Duodenal mucosa (tissue), 2 donors: ENCODE results near the gene CXorf49B.
"Not testable (repeated sequence)": the region's sequence is repeated elsewhere in the genome, so short reads cannot be mapped to it uniquely, and the experiment has no call there.

Experiments
- H3K27ac ChIP-seq: one replicate; pipeline ENCODE4 v1.7.0; 2013; ENCODE audit warnings: low read depth, low read length
- H3K27me3 ChIP-seq, 2 donors: one replicate each; pipeline ENCODE4 v1.7.0; 2013; ENCODE audit warnings: low read length in 2 of 2, control low read depth in 1 of 2; ENCODE audit not compliant: insufficient read depth in 2 of 2, control insufficient read depth in 1 of 2
- H3K36me3 ChIP-seq, 2 donors: one replicate each; pipeline ENCODE4 v1.7.0; 2013; ENCODE audit warnings: low read length in 2 of 2, control low read depth in 1 of 2; ENCODE audit not compliant: insufficient read depth in 2 of 2, control insufficient read depth in 1 of 2
- H3K4me1 ChIP-seq, 2 donors: one replicate each; pipeline ENCODE4 v1.7.0; 2013; ENCODE audit warnings: low read length in 2 of 2, control low read depth in 1 of 2; ENCODE audit not compliant: insufficient read depth in 2 of 2, control insufficient read depth in 1 of 2
- H3K4me3 ChIP-seq, 2 donors: one replicate each; pipeline ENCODE4 v1.7.0; 2013; ENCODE audit warnings: low read length in 2 of 2, low read depth in 1 of 2
- H3K9ac ChIP-seq, 2 donors: one replicate each; pipeline ENCODE4 v1.7.0; 2013; ENCODE audit warnings: low read length in 2 of 2, low read depth in 1 of 2
- H3K9me3 ChIP-seq, 2 donors: one replicate each; pipeline ENCODE4 v1.7.0; 2013; ENCODE audit warnings: low read length in 2 of 2, control low read depth in 1 of 2; ENCODE audit not compliant: control insufficient read depth in 1 of 2

Gene CXorf49B

DNA sequence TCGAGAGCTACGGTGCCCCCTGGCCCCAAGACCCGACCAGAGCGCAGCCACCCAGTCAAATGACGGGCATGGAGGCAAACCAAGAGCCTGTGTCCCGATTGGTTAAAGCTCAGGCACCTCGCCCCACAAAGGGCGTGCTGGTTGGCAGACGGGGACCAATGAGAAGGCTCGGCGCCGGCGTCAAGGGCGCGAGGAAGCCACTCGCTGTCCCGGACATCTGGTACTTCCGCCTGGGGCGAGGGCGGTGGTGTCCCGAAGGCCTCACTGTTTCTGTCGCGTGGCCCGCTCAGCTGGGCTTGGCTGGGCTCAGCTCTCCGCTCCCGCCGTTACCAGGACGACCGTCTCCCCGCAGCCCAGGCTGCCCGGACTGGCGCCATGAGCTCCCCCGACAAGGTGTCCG is at the start of gene CXorf49B:
CXorf49B (plus strand) TSS at position 301 of the 400 bp plus-strand sequence; CDS start at position 376, 75 bp downstream.
- H3K36me3 ChIP-seq, H3K4me3 ChIP-seq, H3K27ac ChIP-seq, H3K9ac ChIP-seq, H3K4me1 ChIP-seq, H3K9me3 ChIP-seq, H3K27me3 ChIP-seq: not testable (repeated sequence)

DNA sequence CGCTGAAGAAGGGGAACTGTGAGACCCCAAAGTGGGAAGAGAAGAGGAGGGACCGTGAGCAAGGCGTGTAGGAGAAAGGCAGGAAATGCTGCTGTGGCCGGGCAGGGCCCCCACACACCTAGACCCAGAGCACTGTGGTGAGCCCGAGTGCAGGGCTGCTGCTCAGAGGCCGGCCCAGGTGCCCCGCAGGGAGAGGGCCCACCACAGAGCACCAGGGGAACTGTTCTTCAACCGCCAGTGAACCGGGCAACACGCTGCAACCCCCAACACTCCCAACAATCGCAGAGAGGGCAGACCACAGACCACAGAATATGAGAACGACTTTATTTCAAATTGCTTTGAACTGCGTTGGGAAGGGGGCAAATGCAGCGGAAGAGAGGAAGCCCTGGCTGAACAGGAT is 49.1 kb upstream of the CXorf49B start:
- not testable (repeated sequence) for H3K9me3 ChIP-seq, H3K36me3 ChIP-seq, H3K4me1 ChIP-seq, H3K27ac ChIP-seq, H3K27me3 ChIP-seq, H3K9ac ChIP-seq, H3K4me3 ChIP-seq

DNA sequence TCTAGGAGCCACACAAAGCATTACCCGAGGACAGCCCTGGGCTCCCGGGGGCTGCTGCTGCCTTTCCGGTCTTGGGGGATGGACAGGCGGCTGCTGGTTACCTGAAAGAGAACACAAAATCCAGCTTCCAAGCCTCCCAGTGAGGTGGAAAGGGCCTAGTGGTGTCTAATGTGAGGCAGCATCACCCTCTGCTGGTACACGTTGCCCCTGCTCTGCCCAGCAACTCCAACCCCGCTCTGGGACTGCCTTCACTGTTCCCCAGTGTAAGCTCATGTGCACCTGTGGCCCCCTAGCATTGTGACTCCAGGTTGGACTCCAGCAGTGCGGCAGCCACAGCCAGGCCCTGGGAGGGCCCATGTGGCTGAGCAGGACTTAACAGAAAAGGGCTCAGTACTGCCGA is 47.6 kb upstream of the CXorf49B start:
- not testable (repeated sequence) for H3K27me3 ChIP-seq, H3K27ac ChIP-seq, H3K9me3 ChIP-seq, H3K4me3 ChIP-seq, H3K36me3 ChIP-seq, H3K9ac ChIP-seq, H3K4me1 ChIP-seq

DNA sequence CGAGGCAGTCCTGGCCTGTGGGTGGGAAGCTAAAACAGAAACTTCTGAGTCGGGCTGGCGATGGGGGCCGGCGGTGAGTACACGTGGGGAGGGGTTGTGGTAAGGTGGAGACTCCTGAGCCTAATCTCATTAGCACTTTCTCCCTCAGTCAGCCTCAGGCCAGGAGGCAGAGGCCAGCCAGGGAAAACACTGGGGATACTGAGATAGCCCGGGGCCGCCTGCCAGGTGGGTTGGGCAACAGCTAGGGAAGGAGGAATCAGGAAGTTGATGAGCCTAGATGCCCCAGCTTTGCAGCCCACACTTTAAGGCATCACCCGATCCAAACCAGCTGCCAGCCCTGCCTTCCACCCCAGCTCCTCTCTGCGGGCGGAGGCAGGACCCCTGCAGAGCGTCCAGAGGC is 46.8 kb upstream of the CXorf49B start:
- not testable (repeated sequence) for H3K4me1 ChIP-seq, H3K9ac ChIP-seq, H3K36me3 ChIP-seq, H3K27ac ChIP-seq, H3K27me3 ChIP-seq, H3K9me3 ChIP-seq, H3K4me3 ChIP-seq

DNA sequence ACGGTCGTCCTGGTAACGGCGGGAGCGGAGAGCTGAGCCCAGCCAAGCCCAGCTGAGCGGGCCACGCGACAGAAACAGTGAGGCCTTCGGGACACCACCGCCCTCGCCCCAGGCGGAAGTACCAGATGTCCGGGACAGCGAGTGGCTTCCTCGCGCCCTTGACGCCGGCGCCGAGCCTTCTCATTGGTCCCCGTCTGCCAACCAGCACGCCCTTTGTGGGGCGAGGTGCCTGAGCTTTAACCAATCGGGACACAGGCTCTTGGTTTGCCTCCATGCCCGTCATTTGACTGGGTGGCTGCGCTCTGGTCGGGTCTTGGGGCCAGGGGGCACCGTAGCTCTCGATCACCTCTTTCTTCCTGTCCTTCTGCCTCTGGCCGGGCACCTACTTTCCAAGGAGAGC is 45.0 kb upstream of the CXorf49B start, which contains the start of gene CXorf49:
CXorf49 (minus strand) TSS at position 101 of the 400 bp plus-strand sequence. CDS start 134 bp downstream, outside the sequence.
- not testable (repeated sequence) for H3K9me3 ChIP-seq, H3K4me1 ChIP-seq, H3K27ac ChIP-seq, H3K36me3 ChIP-seq, H3K9ac ChIP-seq, H3K4me3 ChIP-seq, H3K27me3 ChIP-seq

DNA sequence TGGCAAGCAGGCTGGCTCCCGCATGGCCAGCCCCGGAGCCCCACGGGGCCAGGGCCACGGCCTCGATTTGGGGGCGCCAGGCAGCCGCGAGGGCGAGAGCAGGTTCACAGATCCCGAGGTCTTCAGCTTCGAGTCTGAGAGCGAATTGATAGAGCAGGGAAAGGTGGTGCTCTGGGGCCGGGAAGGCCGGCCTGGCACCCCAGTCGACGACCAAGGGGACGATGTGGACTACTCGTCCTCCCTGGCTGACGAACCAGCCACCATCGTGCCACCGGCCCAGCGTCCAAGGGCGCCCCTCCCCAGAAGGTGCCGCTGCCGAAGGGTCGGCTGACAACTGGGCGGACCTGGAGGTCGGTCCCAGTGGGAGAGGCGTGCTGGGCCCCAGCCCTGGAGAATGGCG is 44.0 kb upstream of the CXorf49B start:
- not testable (repeated sequence) for H3K9ac ChIP-seq, H3K9me3 ChIP-seq, H3K27ac ChIP-seq, H3K27me3 ChIP-seq, H3K4me3 ChIP-seq, H3K36me3 ChIP-seq, H3K4me1 ChIP-seq

DNA sequence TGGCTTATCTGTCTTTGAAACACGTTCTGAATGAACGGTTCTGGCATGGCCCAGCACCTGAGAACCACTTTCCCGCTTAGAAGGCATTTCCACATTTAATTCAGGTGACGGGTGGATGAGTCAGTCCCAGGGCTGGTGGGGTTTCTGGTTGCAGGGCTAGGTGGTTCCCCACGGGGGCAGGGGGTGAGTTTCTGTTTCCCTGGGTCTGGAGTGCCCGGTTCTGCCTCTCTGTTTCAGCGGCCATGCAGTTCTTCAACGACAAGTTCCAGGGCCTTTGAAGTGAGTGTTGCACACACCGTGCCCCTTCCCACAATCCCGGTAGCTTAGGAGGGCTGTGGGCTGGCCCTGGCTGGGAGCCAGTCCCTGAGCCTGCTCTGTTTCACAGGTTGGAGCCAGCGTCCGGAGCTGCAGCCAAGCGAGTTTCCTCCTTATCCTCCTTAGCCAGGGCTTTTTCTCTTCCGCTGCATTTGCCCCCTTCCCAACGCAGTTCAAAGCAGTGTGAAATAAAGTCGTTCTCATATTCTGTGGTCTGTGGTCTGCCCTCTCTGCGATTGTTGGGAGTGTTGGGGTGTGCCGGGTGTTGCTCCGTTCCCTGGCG is 42.8 kb upstream of the CXorf49B start:
- not testable (repeated sequence) for H3K36me3 ChIP-seq, H3K9me3 ChIP-seq, H3K9ac ChIP-seq, H3K4me1 ChIP-seq, H3K27me3 ChIP-seq, H3K4me3 ChIP-seq, H3K27ac ChIP-seq

DNA sequence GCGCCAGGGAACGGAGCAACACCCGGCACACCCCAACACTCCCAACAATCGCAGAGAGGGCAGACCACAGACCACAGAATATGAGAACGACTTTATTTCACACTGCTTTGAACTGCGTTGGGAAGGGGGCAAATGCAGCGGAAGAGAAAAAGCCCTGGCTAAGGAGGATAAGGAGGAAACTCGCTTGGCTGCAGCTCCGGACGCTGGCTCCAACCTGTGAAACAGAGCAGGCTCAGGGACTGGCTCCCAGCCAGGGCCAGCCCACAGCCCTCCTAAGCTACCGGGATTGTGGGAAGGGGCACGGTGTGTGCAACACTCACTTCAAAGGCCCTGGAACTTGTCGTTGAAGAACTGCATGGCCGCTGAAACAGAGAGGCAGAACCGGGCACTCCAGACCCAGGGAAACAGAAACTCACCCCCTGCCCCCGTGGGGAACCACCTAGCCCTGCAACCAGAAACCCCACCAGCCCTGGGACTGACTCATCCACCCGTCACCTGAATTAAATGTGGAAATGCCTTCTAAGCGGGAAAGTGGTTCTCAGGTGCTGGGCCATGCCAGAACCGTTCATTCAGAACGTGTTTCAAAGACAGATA is 2.4 kb upstream of the CXorf49B start:
- H3K9me3 ChIP-seq, H3K27ac ChIP-seq, H3K36me3 ChIP-seq, H3K9ac ChIP-seq, H3K4me3 ChIP-seq, H3K4me1 ChIP-seq, H3K27me3 ChIP-seq: not testable (repeated sequence)

DNA sequence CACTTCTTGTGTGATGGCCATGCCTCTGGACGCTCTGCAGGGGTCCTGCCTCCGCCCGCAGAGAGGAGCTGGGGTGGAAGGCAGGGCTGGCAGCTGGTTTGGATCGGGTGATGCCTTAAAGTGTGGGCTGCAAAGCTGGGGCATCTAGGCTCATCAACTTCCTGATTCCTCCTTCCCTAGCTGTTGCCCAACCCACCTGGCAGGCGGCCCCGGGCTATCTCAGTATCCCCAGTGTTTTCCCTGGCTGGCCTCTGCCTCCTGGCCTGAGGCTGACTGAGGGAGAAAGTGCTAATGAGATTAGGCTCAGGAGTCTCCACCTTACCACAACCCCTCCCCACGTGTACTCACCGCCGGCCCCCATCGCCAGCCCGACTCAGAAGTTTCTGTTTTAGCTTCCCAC is 1.7 kb downstream of the CXorf49B start:
- H3K36me3 ChIP-seq, H3K9ac ChIP-seq, H3K4me3 ChIP-seq, H3K27ac ChIP-seq, H3K4me1 ChIP-seq, H3K9me3 ChIP-seq, H3K27me3 ChIP-seq: not testable (repeated sequence)

DNA sequence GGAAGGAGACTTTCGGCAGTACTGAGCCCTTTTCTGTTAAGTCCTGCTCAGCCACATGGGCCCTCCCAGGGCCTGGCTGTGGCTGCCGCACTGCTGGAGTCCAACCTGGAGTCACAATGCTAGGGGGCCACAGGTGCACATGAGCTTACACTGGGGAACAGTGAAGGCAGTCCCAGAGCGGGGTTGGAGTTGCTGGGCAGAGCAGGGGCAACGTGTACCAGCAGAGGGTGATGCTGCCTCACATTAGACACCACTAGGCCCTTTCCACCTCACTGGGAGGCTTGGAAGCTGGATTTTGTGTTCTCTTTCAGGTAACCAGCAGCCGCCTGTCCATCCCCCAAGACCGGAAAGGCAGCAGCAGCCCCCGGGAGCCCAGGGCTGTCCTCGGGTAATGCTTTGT is 2.5 kb downstream of the CXorf49B start:
- not testable (repeated sequence) for H3K9ac ChIP-seq, H3K36me3 ChIP-seq, H3K4me3 ChIP-seq

DNA sequence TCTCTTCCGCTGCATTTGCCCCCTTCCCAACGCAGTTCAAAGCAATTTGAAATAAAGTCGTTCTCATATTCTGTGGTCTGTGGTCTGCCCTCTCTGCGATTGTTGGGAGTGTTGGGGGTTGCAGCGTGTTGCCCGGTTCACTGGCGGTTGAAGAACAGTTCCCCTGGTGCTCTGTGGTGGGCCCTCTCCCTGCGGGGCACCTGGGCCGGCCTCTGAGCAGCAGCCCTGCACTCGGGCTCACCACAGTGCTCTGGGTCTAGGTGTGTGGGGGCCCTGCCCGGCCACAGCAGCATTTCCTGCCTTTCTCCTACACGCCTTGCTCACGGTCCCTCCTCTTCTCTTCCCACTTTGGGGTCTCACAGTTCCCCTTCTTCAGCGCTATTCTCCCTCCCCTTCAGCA is 4.0 kb downstream of the CXorf49B start:
- not testable (repeated sequence) for H3K4me1 ChIP-seq, H3K27me3 ChIP-seq, H3K9me3 ChIP-seq, H3K4me3 ChIP-seq, H3K27ac ChIP-seq, H3K36me3 ChIP-seq, H3K9ac ChIP-seq

More for the DNA sequence above, 2.5 kb downstream of the CXorf49B start:
- H3K27me3 ChIP-seq, H3K4me1 ChIP-seq, H3K9me3 ChIP-seq, H3K27ac ChIP-seq: not testable (repeated sequence)
